ENCODE data around the gene SOHLH1.
"Not testable (repeated sequence)": the region's sequence is repeated elsewhere in the genome, so short reads cannot be mapped to it uniquely, and the experiment has no call there.

The SOHLH1 gene

GRCh38 chr9:135676891-135677290, 22.4 kb downstream of the SOHLH1 start:
- no peak for DNase-seq

GRCh38 chr9:135674977-135675376, 24.3 kb downstream of the SOHLH1 start:
- no peak for DNase-seq

- DNase-seq = no peak
These were observed 25.3 kb downstream of the SOHLH1 start for GRCh38 chr9:135673941-135674340.

DNA sequence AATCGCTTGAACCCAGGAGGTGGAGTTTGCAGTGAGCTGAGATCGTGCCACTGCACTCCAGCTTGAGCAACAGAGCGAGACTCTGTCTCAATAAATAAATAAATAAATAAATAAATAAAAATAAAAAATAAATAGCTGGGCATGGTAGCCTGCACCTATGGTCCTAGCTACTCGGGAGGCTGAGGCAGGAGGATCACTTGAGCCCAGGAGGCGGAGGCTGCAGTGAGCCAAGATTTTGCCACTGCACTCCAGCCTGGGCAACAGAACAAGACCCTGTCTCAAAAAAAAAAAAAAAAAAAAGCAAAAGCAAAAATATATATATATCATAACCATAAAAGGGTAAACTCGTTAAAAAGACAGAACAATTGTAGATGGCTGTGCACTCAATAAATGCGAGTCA, 26.5 kb downstream of the SOHLH1 start:
- not testable (repeated sequence) for DNase-seq

- no peak for DNase-seq
These were observed 27.7 kb downstream of the SOHLH1 start for GRCh38 chr9:135671591-135672041.

GRCh38 chr9:135670721-135671590, 28.3 kb downstream of the SOHLH1 start:
- no peak for DNase-seq

DNA sequence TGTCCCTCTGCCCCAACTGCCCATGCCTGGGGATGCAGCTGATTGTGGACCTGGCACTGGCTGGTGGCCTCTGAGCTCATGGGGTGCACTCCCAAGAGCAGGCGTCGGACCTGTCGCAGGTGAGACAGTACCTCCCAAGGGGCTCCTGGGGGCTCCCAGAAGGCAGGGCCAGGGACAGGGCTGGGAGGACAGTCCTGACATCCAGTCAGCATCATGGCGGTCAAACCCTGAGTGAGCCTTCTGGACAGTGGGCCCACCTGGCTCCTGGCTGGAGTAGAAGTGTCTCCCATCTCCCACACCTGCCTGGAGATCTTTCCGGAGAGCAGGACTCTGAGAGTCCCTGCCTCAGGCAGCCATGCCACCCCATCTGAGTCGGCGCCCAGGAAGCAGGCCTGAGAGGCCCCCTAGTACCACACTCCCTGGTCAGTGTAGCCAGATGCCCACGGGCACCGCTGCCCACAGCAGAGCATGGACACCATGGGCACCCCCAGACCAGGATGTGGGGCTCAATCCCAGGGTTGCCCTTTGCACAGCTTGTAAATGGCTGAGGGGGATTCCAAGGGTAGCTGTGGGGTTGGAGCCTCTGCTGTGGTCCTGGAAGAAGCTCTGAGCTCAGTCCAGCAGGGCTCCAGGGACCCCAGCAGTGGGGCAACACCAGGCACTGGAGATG, 29.5 kb downstream of the SOHLH1 start:
- peak; percentile 4 for DNase-seq

GRCh38 chr9:135669018-135669417, 30.3 kb downstream of the SOHLH1 start:
- DNase-seq = not testable (repeated sequence)

- DNase-seq = no peak
These were observed 31.7 kb downstream of the SOHLH1 start for GRCh38 chr9:135667463-135668001.

DNA sequence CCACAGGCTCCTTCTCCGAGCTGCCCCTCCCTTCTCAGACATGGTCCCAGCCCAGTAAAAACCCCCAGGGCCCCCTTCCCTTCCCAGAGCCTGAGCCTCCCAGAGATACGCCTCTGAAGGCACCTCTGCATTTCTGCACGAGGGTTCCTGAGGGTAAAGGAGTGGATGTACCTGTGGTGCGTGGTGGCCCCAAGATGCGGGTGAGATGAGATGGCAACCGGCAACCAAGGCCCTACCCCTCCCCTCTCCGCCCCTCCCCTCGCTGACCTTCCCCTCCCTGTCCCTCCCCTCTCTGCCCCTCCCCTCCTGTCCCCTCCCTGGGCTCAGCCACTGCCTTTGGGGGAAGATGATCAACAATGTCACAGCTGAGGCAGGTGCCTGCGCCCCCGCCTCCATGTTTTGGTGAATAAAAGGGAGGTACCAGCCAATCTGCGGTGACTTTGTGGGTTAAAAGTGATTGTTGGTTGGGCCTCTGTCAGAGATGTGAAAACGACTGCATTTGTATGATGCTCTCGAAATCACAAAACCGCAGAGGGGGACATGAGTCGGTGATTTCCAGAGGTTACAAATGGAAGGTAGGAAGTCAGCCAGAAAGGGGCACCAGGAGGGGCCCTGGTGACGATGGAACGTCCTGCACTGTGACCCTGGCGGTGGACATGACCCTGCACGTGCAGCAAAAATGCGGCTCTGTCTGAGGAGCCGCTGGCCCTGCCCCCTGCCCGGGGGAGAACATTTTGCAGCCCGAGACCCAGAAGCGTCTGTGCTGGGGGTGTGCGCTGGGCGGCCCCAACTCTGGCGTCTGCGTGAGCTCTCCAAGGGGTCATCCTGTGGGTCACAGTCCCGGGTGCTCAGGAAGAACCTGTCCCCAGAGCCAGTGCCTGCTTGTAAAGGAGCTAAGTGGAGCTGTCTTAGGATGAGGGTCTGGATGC, 32.5 kb downstream of the SOHLH1 start:
- DNase-seq = no peak

DNA sequence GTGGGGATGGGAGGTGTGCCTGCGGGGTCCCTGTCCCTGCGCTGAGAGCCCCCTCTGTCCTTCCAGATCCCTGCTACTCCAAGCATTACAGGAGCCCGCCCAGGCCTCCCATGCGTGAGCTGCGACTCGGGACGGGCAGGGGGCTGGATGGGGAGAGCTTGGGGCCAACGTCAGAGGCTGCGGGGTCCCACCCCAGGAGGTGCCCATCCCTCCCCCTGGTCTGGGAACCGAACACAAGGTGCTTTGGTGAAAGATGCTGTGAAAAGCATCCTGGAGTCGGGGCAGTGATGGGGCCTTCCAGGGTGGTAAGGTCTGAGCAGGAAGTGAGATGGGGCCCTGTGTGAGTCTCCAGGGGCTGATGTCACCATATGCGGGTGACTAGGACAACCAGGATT, 33.5 kb downstream of the SOHLH1 start:
- DNase-seq = no peak

GRCh38 chr9:135664801-135665794, 34.2 kb downstream of the SOHLH1 start:
- no peak for DNase-seq

GRCh38 chr9:135664266-135664665, 35.0 kb downstream of the SOHLH1 start:
- DNase-seq = no peak

DNA sequence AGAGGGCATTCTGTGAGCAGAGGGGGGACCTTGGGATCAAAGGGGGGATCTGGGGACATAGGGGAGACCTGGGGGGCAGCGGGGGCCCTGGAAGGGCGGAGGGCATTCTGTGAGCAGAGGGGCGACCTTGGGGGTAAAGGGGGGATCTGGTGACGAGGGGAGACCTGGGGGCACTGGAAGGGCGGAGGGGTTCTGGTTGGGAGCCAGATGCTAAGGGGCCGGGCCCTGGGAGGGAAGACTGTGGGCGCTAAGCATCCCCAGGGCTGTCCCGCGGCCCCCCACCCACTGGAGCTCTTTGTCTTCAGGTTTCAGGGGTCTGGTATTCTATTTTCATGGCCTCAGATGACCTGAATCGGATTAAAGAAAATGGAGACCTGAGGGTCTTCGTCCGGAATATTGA, 35.4 kb downstream of the SOHLH1 start:
- no peak for DNase-seq

DNA sequence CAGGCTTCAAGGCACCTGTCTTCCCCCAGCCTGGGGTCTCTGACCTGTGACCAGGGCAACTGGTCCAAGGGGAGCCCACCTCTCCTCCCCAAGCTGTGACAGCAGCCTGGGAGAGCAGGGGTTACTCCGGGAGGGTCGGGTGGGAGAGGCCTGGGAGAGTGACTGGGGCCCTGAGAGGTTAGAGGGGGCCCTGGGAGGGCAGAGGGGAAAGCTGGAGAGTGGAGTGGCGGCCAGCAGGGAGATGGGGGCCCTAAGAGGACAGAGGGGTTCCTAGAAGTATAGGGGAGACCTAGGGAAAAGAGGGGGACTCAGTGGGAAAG, 35.9 kb downstream of the SOHLH1 start:
- no peak for DNase-seq

- DNase-seq = no peak
These were observed 36.4 kb downstream of the SOHLH1 start, which contains the start of gene LCN9 for GRCh38 chr9:135662758-135663450. TSS of gene LCN9 (plus strand) at chr9:135663309. CDS start at chr9:135663322, 13 bp downstream.

DNA sequence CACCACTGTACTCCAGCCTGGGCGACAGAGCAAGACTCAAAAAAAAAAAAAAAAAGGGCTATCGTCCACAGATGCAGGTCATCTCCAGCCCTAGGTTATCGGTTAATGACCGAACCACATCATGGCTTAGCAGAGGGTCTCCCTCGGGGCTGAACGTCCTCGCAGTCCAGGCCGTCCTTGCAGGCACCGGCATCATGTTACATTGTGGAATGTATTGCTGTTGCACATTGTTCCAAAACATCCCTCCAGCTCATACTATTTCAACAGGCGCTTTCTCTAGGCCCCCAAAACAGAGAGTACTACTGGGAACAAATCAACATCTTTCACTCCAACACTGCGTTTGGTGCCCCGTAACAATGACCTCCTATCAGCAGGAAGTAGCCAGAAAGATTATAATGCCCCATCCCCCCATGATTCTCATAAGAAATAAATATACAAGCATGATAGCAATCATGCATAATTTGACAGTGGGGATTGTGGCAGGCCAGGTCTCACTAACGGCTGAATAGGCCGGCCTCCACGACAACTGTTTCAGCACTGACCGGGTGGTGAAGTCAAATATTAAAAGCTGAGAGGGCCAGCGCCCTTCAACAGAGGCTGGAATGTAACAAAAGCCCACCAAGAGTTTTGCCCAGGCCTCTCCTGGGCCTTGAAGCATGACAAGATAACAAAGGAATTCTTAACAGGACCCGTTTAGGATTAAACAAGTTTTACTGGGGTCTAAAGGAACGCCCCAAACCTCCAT, 37.3 kb downstream of the SOHLH1 start:
- DNase-seq = no peak

GRCh38 chr9:135660407-135660806, 38.9 kb downstream of the SOHLH1 start:
- no peak for DNase-seq

GRCh38 chr9:135659252-135659651, 40.0 kb downstream of the SOHLH1 start:
- DNase-seq = no peak

GRCh38 chr9:135657416-135657815, 41.9 kb downstream of the SOHLH1 start:
- DNase-seq = no peak
